Testis (tissue), 3 donors: ENCODE measurements around the gene ZXDC. TPM values are rescaled to one million over a fixed set of nuclear protein-coding genes. Genes with fewer than 3 reads are reported as not detected.

Experiments used
- DNase-seq: peaks from one replicate; pipeline ENCODE4 v3.0.0-alpha.2; 2019
- H3K27ac ChIP-seq, 2 donors: fragments of 200-600 bp; sonication (generic); one replicate each; pipeline ENCODE4 v1.5.1; 2019
- H3K27me3 ChIP-seq: fragments of 200-600 bp; sonication (generic); one replicate; pipeline ENCODE4 v1.5.1; 2019
- H3K36me3 ChIP-seq: fragments of 200-600 bp; sonication (generic); one replicate; pipeline ENCODE4 v1.5.1; 2017; ENCODE audit warnings: low read depth; ENCODE audit errors: missing control alignments
- H3K4me1 ChIP-seq: fragments of 200-600 bp; sonication (generic); one replicate; pipeline ENCODE4 v1.5.1; 2019
- H3K4me3 ChIP-seq, 2 donors: fragments of 200-600 bp; sonication (generic); one replicate each; pipeline ENCODE4 v1.5.1; 2017 to 2019
- H3K9me3 ChIP-seq: fragments of 200-600 bp; sonication (generic); one replicate; pipeline ENCODE4 v1.5.1; 2017
- POLR2A ChIP-seq: fragments of 450-650 bp; IDR thresholded peaks from one replicate; pipeline ENCODE4 v1.6.1; 2017; ENCODE audit warnings: antibody characterized with exemption, mild to moderate bottlenecking, moderate library complexity
- WGBS, 2 donors: methylation state at CpG; one replicate each; pipeline ENCODE4 v1.1.5; 2018; 5-methylcytosine and 5-hydroxymethylcytosine counted together
- intact Hi-C: fragments of 100-400 bp; cut with DNase I; formaldehyde crosslinking; loops from one replicate; pipeline ENCODE4 v1.15.1; 2023; ENCODE audit warnings: low total_unique reads
- polyA plus RNA-seq: library from polyadenylated mRNA; stranded (reverse); fragments of 350-450 nt; fragmentation: Illumina TruSeq; extraction: RNeasy Lipid Tissue Mini Kit (QIAGEN cat#74804); gene quantifications from one replicate; pipeline ENCODE4 v1.2.3, GENCODE V29; 2014; ENCODE audit warnings: low read depth, low replicate concordance; ENCODE audit not compliant: insufficient read depth
- total RNA-seq, 2 donors: library from RNA; depleted of rRNA; stranded (reverse); fragments of >200 nt; gene quantifications; one replicate each; pipeline ENCODE4 v1.2.3, GENCODE V29; 2016
- TF ChIP-seq, protein P1 (sequence below), 3 experiments: fragments of 450-650 bp in 2 of 3; fragments of 200-600 bp in 1 of 3; sonication (generic) in 1 of 3; IDR thresholded peaks; one replicate each; pipeline ENCODE4 v1.5.1; 2016 to 2019; ENCODE audit warnings: antibody characterized with exemption in 3 of 3, mild to moderate bottlenecking in 2 of 3, moderate library complexity in 1 of 3

The ZXDC gene
- total and polyA plus RNA-seq, 3 donors from 2014 or later: 25.6 to 80.3 (median 78.9) TPM

DNA sequence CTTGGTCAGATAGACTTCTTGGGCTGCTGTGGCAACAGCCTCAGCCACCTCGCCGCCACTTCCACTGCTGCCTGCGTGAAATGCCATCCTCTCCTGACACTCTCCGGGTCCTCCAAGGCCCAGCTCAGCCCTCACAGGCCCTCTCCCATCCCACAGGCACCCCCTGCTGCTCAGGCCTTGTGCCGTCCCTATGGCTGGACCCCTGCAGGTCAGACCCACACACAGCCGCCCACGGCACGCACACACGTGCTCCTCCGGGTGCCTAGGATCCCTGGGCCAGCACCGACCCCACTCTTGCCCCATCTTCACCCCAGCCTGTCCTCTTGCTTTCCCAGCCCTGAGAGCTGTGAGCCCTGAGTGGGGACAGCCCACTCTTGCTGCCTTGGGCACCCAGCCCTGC, 61.3 kb downstream of the ZXDC start:
- H3K4me3 ChIP-seq: no peak overlapping the region
- H3K27ac ChIP-seq: no peak overlapping the region
- intact Hi-C loops: no loop called here
- no peaks in the 10 kb centered on the region for H3K27me3 ChIP-seq
- H3K4me1 ChIP-seq: no peaks in the 10 kb centered on the region
- no peaks in the 10 kb centered on the region for H3K36me3 ChIP-seq
- DNase-seq: no peak
- 89 to 97% methylated on average over 6 to 11 of the region's 11 CpGs for WGBS, 2 donors
- TF ChIP-seq, protein P1, sequence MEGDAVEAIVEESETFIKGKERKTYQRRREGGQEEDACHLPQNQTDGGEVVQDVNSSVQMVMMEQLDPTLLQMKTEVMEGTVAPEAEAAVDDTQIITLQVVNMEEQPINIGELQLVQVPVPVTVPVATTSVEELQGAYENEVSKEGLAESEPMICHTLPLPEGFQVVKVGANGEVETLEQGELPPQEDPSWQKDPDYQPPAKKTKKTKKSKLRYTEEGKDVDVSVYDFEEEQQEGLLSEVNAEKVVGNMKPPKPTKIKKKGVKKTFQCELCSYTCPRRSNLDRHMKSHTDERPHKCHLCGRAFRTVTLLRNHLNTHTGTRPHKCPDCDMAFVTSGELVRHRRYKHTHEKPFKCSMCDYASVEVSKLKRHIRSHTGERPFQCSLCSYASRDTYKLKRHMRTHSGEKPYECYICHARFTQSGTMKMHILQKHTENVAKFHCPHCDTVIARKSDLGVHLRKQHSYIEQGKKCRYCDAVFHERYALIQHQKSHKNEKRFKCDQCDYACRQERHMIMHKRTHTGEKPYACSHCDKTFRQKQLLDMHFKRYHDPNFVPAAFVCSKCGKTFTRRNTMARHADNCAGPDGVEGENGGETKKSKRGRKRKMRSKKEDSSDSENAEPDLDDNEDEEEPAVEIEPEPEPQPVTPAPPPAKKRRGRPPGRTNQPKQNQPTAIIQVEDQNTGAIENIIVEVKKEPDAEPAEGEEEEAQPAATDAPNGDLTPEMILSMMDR (IDR thresholded peaks at IDR 0.05): no peak
- no peak for TF ChIP-seq POLR2A
- no peaks in the 10 kb centered on the region for H3K9me3 ChIP-seq

DNA sequence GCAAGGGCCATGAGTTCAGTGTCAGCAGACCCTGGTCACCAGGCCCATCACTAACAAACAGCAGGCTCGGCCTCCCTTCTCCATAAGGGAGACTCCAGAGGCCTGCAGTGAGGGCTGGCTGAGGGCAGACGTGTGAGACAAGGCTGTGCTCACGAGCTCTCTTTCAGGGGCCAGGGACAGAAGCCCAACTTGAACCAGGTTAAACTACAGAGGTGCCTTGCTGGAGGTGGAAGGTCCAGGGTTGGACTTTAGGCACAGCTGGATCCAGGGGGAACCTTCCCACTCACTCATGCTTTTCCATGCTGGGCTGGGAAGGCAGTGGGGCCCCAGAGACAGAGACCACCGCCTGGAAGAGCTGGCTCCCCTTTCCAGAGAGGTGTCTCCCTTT, 62.0 kb downstream of the ZXDC start:
- Histone ChIP-seq H3K4me1 (no peaks in the 10 kb centered on the region), H3K27me3 (no peaks in the 10 kb centered on the region), H3K27ac (no peak overlapping the region), H3K4me3 (no peak overlapping the region), H3K9me3 (no peaks in the 10 kb centered on the region), H3K36me3 (no peaks in the 10 kb centered on the region)
- no peak for DNase-seq
- WGBS, 2 donors: 88 to 100% methylated on average over 1 to 4 of the region's 4 CpGs
- no peak for TF ChIP-seq POLR2A
- TF ChIP-seq, protein P1 (IDR thresholded peaks at IDR 0.05): no peak
- intact Hi-C loops: no loop called here

DNA sequence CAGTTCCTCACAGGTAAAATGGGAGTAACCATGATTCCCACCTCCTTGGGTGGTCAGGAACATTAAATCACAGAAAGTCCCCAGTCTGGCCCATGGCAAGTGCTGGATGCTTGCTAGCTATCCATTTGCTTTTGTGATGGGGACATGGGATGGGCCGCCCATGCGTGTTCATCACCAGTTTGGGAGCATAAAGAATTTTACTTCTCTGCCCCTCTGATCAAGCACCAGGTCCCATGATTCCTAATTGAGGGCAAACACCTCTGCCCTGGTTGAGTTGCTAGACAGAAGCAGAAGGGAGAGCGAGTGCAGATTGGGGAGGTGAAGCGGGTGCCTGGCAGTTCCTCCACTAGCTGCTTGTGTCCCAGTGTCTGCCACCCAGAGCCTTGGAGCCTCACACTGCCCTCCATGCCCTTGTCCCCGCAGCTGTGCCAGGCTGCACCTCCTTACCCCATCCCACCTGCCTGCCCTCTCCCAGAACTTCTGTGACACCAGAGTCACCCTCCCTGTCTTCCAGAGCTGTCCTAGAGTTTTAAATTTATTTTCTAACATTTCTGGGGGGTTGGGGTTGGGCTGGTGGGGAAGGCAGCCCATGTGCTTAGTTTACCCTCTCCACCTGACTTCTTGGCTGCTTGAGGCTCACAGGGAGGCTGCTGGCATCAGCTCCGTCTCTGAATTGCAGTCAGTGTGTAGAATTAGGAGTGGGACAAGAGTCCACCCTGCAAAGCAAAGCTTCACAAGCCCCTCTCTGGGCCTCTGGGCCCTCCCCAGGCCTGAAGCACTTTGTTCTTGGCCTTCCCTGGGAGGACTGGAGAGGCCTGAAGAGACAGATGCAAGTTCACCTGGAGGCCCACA, 62.6 kb downstream of the ZXDC start:
- no peak for DNase-seq
- no peaks in the 10 kb centered on the region for H3K9me3 ChIP-seq
- H3K4me1 ChIP-seq: no peaks in the 10 kb centered on the region
- H3K27me3 ChIP-seq: no peaks in the 10 kb centered on the region
- H3K27ac ChIP-seq: no peak overlapping the region
- H3K36me3 ChIP-seq: no peaks in the 10 kb centered on the region
- WGBS, 2 donors: 79 to 92% methylated on average over 6 of the region's 6 CpGs
- no peak overlapping the region for H3K4me3 ChIP-seq
- TF ChIP-seq, protein P1 (IDR thresholded peaks at IDR 0.05): no peak
- TF ChIP-seq POLR2A: no peak
- intact Hi-C loops: no loop called here

DNA sequence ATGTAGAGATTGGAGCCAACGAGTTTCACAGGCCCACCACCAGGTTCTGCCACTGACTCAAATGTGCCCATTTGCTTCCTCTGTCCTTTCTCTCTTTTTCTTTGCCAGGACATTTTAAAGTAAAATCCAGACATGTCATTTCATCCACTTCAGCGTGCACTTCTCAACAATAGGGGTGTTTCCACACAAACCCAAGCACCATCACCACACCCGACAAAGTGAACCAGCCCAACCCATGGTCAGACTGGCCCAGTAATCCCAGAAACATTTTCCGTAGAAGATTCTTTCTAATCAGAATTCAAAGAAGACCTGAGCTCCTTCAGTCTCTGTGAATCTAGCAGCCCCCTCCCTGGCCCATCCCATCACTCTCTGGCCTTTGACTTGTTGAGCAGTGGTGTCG, 67.6 kb downstream of the ZXDC start:
- H3K27ac ChIP-seq: no peak overlapping the region
- DNase-seq: no peak
- no peaks in the 10 kb centered on the region for H3K4me1 ChIP-seq
- TF ChIP-seq, protein P1 (IDR thresholded peaks at IDR 0.05): no peak
- no peak for TF ChIP-seq POLR2A
- intact Hi-C loops: no loop called here
- no peaks in the 10 kb centered on the region for H3K27me3 ChIP-seq
- no peaks in the 10 kb centered on the region for H3K9me3 ChIP-seq
- H3K4me3 ChIP-seq: no peak overlapping the region
- no peaks in the 10 kb centered on the region for H3K36me3 ChIP-seq
- 83 to 94% methylated on average over 5 of the region's 5 CpGs for WGBS, 2 donors
